Measurements from ENCODE around the gene QSER1.

The QSER1 gene

GRCh38 chr11:32892355-32893092, at the start of gene QSER1:
Gene QSER1 (plus strand): TSS chr11:32892811. CDS start chr11:32893126, 315 bp downstream.
- TF ChIP-seq CTCF (conservative IDR thresholded peaks at IDR 0.05; ENCODE audit: low read depth, low read length), result no peak
- peak; percentile 48 for DNase-seq (ENCODE audit: low read depth)
- peak within 1 kb of the TSS; percentile 83 for H3K4me3 ChIP-seq (ENCODE audit: low read depth, low read length)

GRCh38 chr11:32843544-32843943, 49.1 kb upstream of the QSER1 start:
- TF ChIP-seq CTCF (conservative IDR thresholded peaks at IDR 0.05; ENCODE audit: low read depth, low read length), result no peak
- no peak for DNase-seq (ENCODE audit: low read depth)
- H3K4me3 ChIP-seq (ENCODE audit: low read depth, low read length), result no peak overlapping the region

GRCh38 chr11:32847511-32847910, 45.1 kb upstream of the QSER1 start:
- no peak overlapping the region for H3K4me3 ChIP-seq (ENCODE audit: low read depth, low read length)
- no peak for TF ChIP-seq CTCF (conservative IDR thresholded peaks at IDR 0.05; ENCODE audit: low read depth, low read length)
- DNase-seq (ENCODE audit: low read depth), result no peak

- H3K4me3 ChIP-seq (ENCODE audit: low read depth, low read length), result no peak overlapping the region
- no peak for DNase-seq (ENCODE audit: low read depth)
- TF ChIP-seq CTCF (conservative IDR thresholded peaks at IDR 0.05; ENCODE audit: low read depth, low read length), result no peak
Observed at GRCh38 chr11:32849761-32850160, 42.9 kb upstream of the QSER1 start.

DNA sequence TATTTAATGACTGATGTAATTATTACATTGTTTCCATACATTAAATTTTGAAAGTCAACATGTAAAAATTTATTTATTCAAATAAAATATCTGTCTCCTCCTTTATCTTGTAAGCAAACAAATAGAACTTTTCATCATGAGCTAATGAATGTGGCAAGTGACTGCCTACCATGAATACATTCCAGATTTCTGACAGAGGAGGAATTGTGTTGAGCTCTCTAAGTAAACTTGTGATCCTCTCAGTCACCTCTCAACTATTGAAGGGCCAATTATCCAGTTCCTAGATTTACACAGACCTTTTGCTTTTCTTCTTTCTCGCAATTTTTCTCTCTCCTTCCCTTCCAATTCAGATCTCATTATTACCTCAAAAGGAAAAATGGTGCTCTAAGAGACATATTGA, 41.4 kb upstream of the QSER1 start:
- no peak for TF ChIP-seq CTCF (conservative IDR thresholded peaks at IDR 0.05; ENCODE audit: low read depth, low read length)
- DNase-seq (ENCODE audit: low read depth), result no peak
- no peak overlapping the region for H3K4me3 ChIP-seq (ENCODE audit: low read depth, low read length)

GRCh38 chr11:32852207-32852606, 40.4 kb upstream of the QSER1 start:
- DNase-seq (ENCODE audit: low read depth), result peak; percentile 63
- TF ChIP-seq CTCF (conservative IDR thresholded peaks at IDR 0.05; ENCODE audit: low read depth, low read length), result no peak
- no peak overlapping the region for H3K4me3 ChIP-seq (ENCODE audit: low read depth, low read length)

DNA sequence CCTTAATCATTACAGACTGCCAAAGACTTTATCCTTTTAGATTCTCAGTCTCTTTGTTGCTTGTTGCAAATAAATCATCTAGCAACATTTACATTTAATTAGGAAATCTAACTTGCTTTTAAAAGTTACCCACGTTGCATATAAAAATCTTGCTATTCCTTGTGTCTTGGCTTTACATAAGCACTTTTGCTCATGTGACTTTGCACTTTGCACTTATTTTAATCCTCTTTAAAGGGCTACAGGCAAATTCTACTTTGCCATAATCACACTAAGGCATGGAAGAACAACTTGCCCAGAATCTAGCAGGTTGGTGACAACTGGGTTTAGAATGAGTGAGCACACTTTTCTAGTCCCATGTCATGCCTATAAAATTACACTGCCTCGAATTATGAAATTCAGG, 37.0 kb upstream of the QSER1 start:
- no peak overlapping the region for H3K4me3 ChIP-seq (ENCODE audit: low read depth, low read length)
- TF ChIP-seq CTCF (conservative IDR thresholded peaks at IDR 0.05; ENCODE audit: low read depth, low read length), result no peak
- no peak for DNase-seq (ENCODE audit: low read depth)

Measured in choroid plexus epithelial cell (primary cell).